ENCODE data around the gene RAPH1.
"Not testable (repeated sequence)": the region's sequence is repeated elsewhere in the genome, so short reads cannot be mapped to it uniquely, and the experiment has no call there.

RAPH1 gene

GRCh38 chr2:203444738-203445137 lies 90.4 kb downstream of the RAPH1 start:
- H3K9me3 Mint-ChIP-seq (ENCODE audit: low read depth) = no peaks in the 10 kb centered on the region
- H3K4me1 Mint-ChIP-seq (ENCODE audit: low read depth) = peaks cover 3% of the 10 kb centered on the region
- no peak overlapping the region for H3K27ac Mint-ChIP-seq
- no peaks in the 10 kb centered on the region for H3K27me3 Mint-ChIP-seq
- peaks cover 4% of the 10 kb centered on the region for H3K36me3 Mint-ChIP-seq
- no peak overlapping the region for H3K4me3 Mint-ChIP-seq

GRCh38 chr2:203442463-203442862 lies 92.6 kb downstream of the RAPH1 start:
- H3K4me3 Mint-ChIP-seq = no peak overlapping the region
- H3K9me3 Mint-ChIP-seq (ENCODE audit: low read depth) = no peaks in the 10 kb centered on the region
- no peaks in the 10 kb centered on the region for H3K27me3 Mint-ChIP-seq
- no peaks in the 10 kb centered on the region for H3K36me3 Mint-ChIP-seq
- peaks cover 3% of the 10 kb centered on the region for H3K4me1 Mint-ChIP-seq (ENCODE audit: low read depth)
- no peak overlapping the region for H3K27ac Mint-ChIP-seq

GRCh38 chr2:203441463-203441862 lies 93.6 kb downstream of the RAPH1 start:
- Mint-ChIP-seq H3K36me3 (no peaks in the 10 kb centered on the region), H3K9me3 (ENCODE audit: low read depth) (no peaks in the 10 kb centered on the region), H3K27ac (peak overlapping the region; percentile 16), H3K4me3 (no peak overlapping the region), H3K4me1 (ENCODE audit: low read depth) (peaks cover 3% of the 10 kb centered on the region), H3K27me3 (no peaks in the 10 kb centered on the region)

- H3K9me3 Mint-ChIP-seq (ENCODE audit: low read depth) = no peaks in the 10 kb centered on the region
- no peak overlapping the region for H3K27ac Mint-ChIP-seq
- no peaks in the 10 kb centered on the region for H3K4me1 Mint-ChIP-seq (ENCODE audit: low read depth)
- H3K36me3 Mint-ChIP-seq = no peaks in the 10 kb centered on the region
- no peak overlapping the region for H3K4me3 Mint-ChIP-seq
- H3K27me3 Mint-ChIP-seq = no peaks in the 10 kb centered on the region
Measured at GRCh38 chr2:203440671-203441070, 94.4 kb downstream of the RAPH1 start.

- Mint-ChIP-seq H3K9me3 (ENCODE audit: low read depth) (no peaks in the 10 kb centered on the region), H3K36me3 (no peaks in the 10 kb centered on the region), H3K4me3 (no peak overlapping the region), H3K27me3 (no peaks in the 10 kb centered on the region), H3K4me1 (ENCODE audit: low read depth) (no peaks in the 10 kb centered on the region), H3K27ac (no peak overlapping the region)
Measured at GRCh38 chr2:203438528-203438927, 96.6 kb downstream of the RAPH1 start.

- H3K27me3 Mint-ChIP-seq = no peaks in the 10 kb centered on the region
- peaks cover 3% of the 10 kb centered on the region for H3K36me3 Mint-ChIP-seq
- H3K9me3 Mint-ChIP-seq (ENCODE audit: low read depth) = no peaks in the 10 kb centered on the region
- no peak overlapping the region for H3K27ac Mint-ChIP-seq
- H3K4me3 Mint-ChIP-seq = no peak overlapping the region
- H3K4me1 Mint-ChIP-seq (ENCODE audit: low read depth) = no peaks in the 10 kb centered on the region
Measured at GRCh38 chr2:203437511-203437910, 97.6 kb downstream of the RAPH1 start.

- no peak overlapping the region for H3K27ac Mint-ChIP-seq
- peaks cover 6% of the 10 kb centered on the region for H3K36me3 Mint-ChIP-seq
- H3K27me3 Mint-ChIP-seq = no peaks in the 10 kb centered on the region
- H3K4me3 Mint-ChIP-seq = no peak overlapping the region
- no peaks in the 10 kb centered on the region for H3K4me1 Mint-ChIP-seq (ENCODE audit: low read depth)
- no peaks in the 10 kb centered on the region for H3K9me3 Mint-ChIP-seq (ENCODE audit: low read depth)
Measured at GRCh38 chr2:203436496-203436895, 98.6 kb downstream of the RAPH1 start.

GRCh38 chr2:203432811-203433210 lies 102.3 kb downstream of the RAPH1 start:
- Mint-ChIP-seq H3K27ac (no peak overlapping the region), H3K9me3 (ENCODE audit: low read depth) (no peaks in the 10 kb centered on the region), H3K4me3 (no peak overlapping the region), H3K36me3 (peaks cover 13% of the 10 kb centered on the region), H3K4me1 (ENCODE audit: low read depth) (no peaks in the 10 kb centered on the region), H3K27me3 (no peaks in the 10 kb centered on the region)

GRCh38 chr2:203431391-203432185 lies 103.5 kb downstream of the RAPH1 start:
- peaks cover 17% of the 10 kb centered on the region for H3K36me3 Mint-ChIP-seq
- H3K27ac Mint-ChIP-seq = no peak overlapping the region
- H3K9me3 Mint-ChIP-seq (ENCODE audit: low read depth) = no peaks in the 10 kb centered on the region
- no peak overlapping the region for H3K4me3 Mint-ChIP-seq
- no peaks in the 10 kb centered on the region for H3K4me1 Mint-ChIP-seq (ENCODE audit: low read depth)
- no peaks in the 10 kb centered on the region for H3K27me3 Mint-ChIP-seq

GRCh38 chr2:203429643-203430042 lies 105.5 kb downstream of the RAPH1 start:
- H3K36me3 Mint-ChIP-seq = peaks cover 19% of the 10 kb centered on the region
- H3K4me1 Mint-ChIP-seq (ENCODE audit: low read depth) = not testable (repeated sequence)

GRCh38 chr2:203427061-203427460 lies 108.0 kb downstream of the RAPH1 start:
- H3K4me1 Mint-ChIP-seq (ENCODE audit: low read depth) = no peaks in the 10 kb centered on the region
- no peaks in the 10 kb centered on the region for H3K27me3 Mint-ChIP-seq
- peaks cover 25% of the 10 kb centered on the region for H3K36me3 Mint-ChIP-seq
- H3K27ac Mint-ChIP-seq = no peak overlapping the region
- no peak overlapping the region for H3K4me3 Mint-ChIP-seq
- no peaks in the 10 kb centered on the region for H3K9me3 Mint-ChIP-seq (ENCODE audit: low read depth)

More at GRCh38 chr2:203429643-203430042, 105.5 kb downstream of the RAPH1 start:
- H3K4me3 Mint-ChIP-seq; H3K9me3 Mint-ChIP-seq (ENCODE audit: low read depth); H3K27ac Mint-ChIP-seq; H3K27me3 Mint-ChIP-seq: not testable (repeated sequence)

GRCh38 chr2:203418271-203418670 lies 116.8 kb downstream of the RAPH1 start:
- Mint-ChIP-seq H3K36me3 (peaks cover 40% of the 10 kb centered on the region), H3K4me1 (ENCODE audit: low read depth) (no peaks in the 10 kb centered on the region), H3K27me3 (no peaks in the 10 kb centered on the region), H3K9me3 (ENCODE audit: low read depth) (peaks cover 10% of the 10 kb centered on the region), H3K27ac (no peak overlapping the region), H3K4me3 (no peak overlapping the region)

GRCh38 chr2:203413796-203414195 lies 121.3 kb downstream of the RAPH1 start:
- no peak overlapping the region for H3K27ac Mint-ChIP-seq
- peaks cover 10% of the 10 kb centered on the region for H3K9me3 Mint-ChIP-seq (ENCODE audit: low read depth)
- H3K27me3 Mint-ChIP-seq = no peaks in the 10 kb centered on the region
- H3K4me3 Mint-ChIP-seq = no peak overlapping the region
- no peaks in the 10 kb centered on the region for H3K4me1 Mint-ChIP-seq (ENCODE audit: low read depth)
- H3K36me3 Mint-ChIP-seq = peaks cover 42% of the 10 kb centered on the region

- no peaks in the 10 kb centered on the region for H3K27me3 Mint-ChIP-seq
- H3K27ac Mint-ChIP-seq = no peak overlapping the region
- peaks cover 2% of the 10 kb centered on the region for H3K9me3 Mint-ChIP-seq (ENCODE audit: low read depth)
- no peaks in the 10 kb centered on the region for H3K4me1 Mint-ChIP-seq (ENCODE audit: low read depth)
- H3K36me3 Mint-ChIP-seq = peaks cover 32% of the 10 kb centered on the region
- no peak overlapping the region for H3K4me3 Mint-ChIP-seq
Measured at GRCh38 chr2:203412546-203413331, 122.4 kb downstream of the RAPH1 start.

- no peaks in the 10 kb centered on the region for H3K4me1 Mint-ChIP-seq (ENCODE audit: low read depth)
- no peaks in the 10 kb centered on the region for H3K27me3 Mint-ChIP-seq
- no peak overlapping the region for H3K27ac Mint-ChIP-seq
- H3K4me3 Mint-ChIP-seq = no peak overlapping the region
- peaks cover 33% of the 10 kb centered on the region for H3K36me3 Mint-ChIP-seq
- no peaks in the 10 kb centered on the region for H3K9me3 Mint-ChIP-seq (ENCODE audit: low read depth)
Measured at GRCh38 chr2:203407496-203407895, 127.6 kb downstream of the RAPH1 start.

All from activated naive CD8-positive, alpha-beta T cell (primary cell).